ENCODE results near the gene RBMS1. TPM values are rescaled to one million over a fixed set of nuclear protein-coding genes. Genes with fewer than 3 reads are reported as not detected.

RBMS1 gene
- total and polyA plus RNA-seq, 2 donors (not counting 1 experiment from before 2014, with no cell fraction given) = 18.0 to 36.7 TPM

GRCh38 chr2:160431441-160431840, 62.2 kb downstream of the RBMS1 start:
- DNase-seq = peak; percentile 60
- Mint-ChIP-seq H3K9me3 (ENCODE audit: insufficient read depth) (no peaks in the 10 kb centered on the region), H3K27me3 (no peaks in the 10 kb centered on the region), H3K4me3 (no peak overlapping the region), H3K27ac (peak overlapping the region; percentile 1), H3K4me1 (peaks cover 35% of the 10 kb centered on the region)
- CTCF ChIA-PET = interaction anchor here (1.0 to 2.6 kb wide), 3 partner anchors 12 to 24 kb away, joined by 3 to 12 read pairs (median 4); no protein-coding TSS in a partner anchor
- POLR2A ChIA-PET = no interaction called here
- Histone ChIP-seq H3K4me3 (ENCODE audit: control extremely low read depth in 1 of 5, extremely low read depth in 1 of 5, insufficient read depth in 1 of 5, low read depth in 2 of 5, low read length in 4 of 5) (no peak overlapping the region), H3K36me3 (replicated peaks in 1 of 2; ENCODE audit: control extremely low read depth in 1 of 2, control insufficient read depth in 1 of 2, extremely low read depth in 1 of 2, insufficient read depth in 2 of 2, low read length in 1 of 2) (no peaks in the 10 kb centered on the region), H3K27ac (ENCODE audit: low read length in 2 of 2) (no peak overlapping the region), H2AFZ (ENCODE audit: insufficient read depth, low read depth, low read length, poor library complexity, severe bottlenecking) (no peak overlapping the region), H3K9ac (ENCODE audit: low read length) (no peak overlapping the region), H3K79me2 (ENCODE audit: control insufficient read depth, insufficient read depth, low read length) (no peaks in the 10 kb centered on the region), H3K9me3 (ENCODE audit: control extremely low read depth in 1 of 3, control insufficient read depth in 2 of 3, insufficient read depth in 1 of 3, low read length in 2 of 3) (no peaks in the 10 kb centered on the region), H4K20me1 (ENCODE audit: control insufficient read depth, insufficient read depth, low read length, poor library complexity, severe bottlenecking) (no peaks in the 10 kb centered on the region), H3K27me3 (replicated peaks in 1 of 4; ENCODE audit: control extremely low read depth in 1 of 4, control insufficient read depth in 3 of 4, insufficient read depth in 4 of 4, low read length in 3 of 4) (no peaks in the 10 kb centered on the region), H3K4me2 (replicated peaks; ENCODE audit: low read depth, low read length, poor library complexity, severe bottlenecking) (peak overlapping the region; percentile 35), H3K4me1 (ENCODE audit: control insufficient read depth in 2 of 2, insufficient read depth in 2 of 2, low read length in 2 of 2) (peaks cover 30 to 35% of the 10 kb centered on the region in 2 donors)
- ATAC-seq (ENCODE audit: low read depth) = peak; percentile 91
- intact Hi-C loops (cut with micrococcal nuclease) = no loop called here
- 64% methylated on average over 1 of the region's 1 CpG for WGBS (ENCODE audit: insufficient coverage)
- TF ChIP-seq EZH2 (IDR thresholded peaks at IDR 0.05; ENCODE audit: borderline replicate concordance, insufficient read depth, low read depth, low read length, poor library complexity, severe bottlenecking) (no peak), CTCF (IDR thresholded peaks at IDR 0.05) (no peak)

GRCh38 chr2:160430001-160430344, 63.6 kb downstream of the RBMS1 start:
- intact Hi-C loops (cut with micrococcal nuclease) = no loop called here
- Histone ChIP-seq H3K36me3 (replicated peaks in 1 of 2; ENCODE audit: control extremely low read depth in 1 of 2, control insufficient read depth in 1 of 2, extremely low read depth in 1 of 2, insufficient read depth in 2 of 2, low read length in 1 of 2) (no peaks in the 10 kb centered on the region), H3K27ac (ENCODE audit: low read length in 2 of 2) (no peak overlapping the region), H3K9ac (ENCODE audit: low read length) (no peak overlapping the region), H3K4me3 (ENCODE audit: control extremely low read depth in 1 of 5, extremely low read depth in 1 of 5, insufficient read depth in 1 of 5, low read depth in 2 of 5, low read length in 4 of 5) (no peak overlapping the region), H3K4me2 (replicated peaks; ENCODE audit: low read depth, low read length, poor library complexity, severe bottlenecking) (no peak overlapping the region), H3K27me3 (replicated peaks in 1 of 4; ENCODE audit: control extremely low read depth in 1 of 4, control insufficient read depth in 3 of 4, insufficient read depth in 4 of 4, low read length in 3 of 4) (no peaks in the 10 kb centered on the region), H3K4me1 (ENCODE audit: control insufficient read depth in 2 of 2, insufficient read depth in 2 of 2, low read length in 2 of 2) (peaks cover 30 to 35% of the 10 kb centered on the region in 2 donors), H3K9me3 (ENCODE audit: control extremely low read depth in 1 of 3, control insufficient read depth in 2 of 3, insufficient read depth in 1 of 3, low read length in 2 of 3) (no peaks in the 10 kb centered on the region), H2AFZ (ENCODE audit: insufficient read depth, low read depth, low read length, poor library complexity, severe bottlenecking) (peak overlapping the region; percentile 37), H3K79me2 (ENCODE audit: control insufficient read depth, insufficient read depth, low read length) (no peaks in the 10 kb centered on the region), H4K20me1 (ENCODE audit: control insufficient read depth, insufficient read depth, low read length, poor library complexity, severe bottlenecking) (no peaks in the 10 kb centered on the region)
- Mint-ChIP-seq H3K4me1 (peaks cover 35% of the 10 kb centered on the region), H3K27me3 (no peaks in the 10 kb centered on the region), H3K9me3 (ENCODE audit: insufficient read depth) (no peaks in the 10 kb centered on the region), H3K27ac (peak overlapping the region; percentile 32), H3K4me3 (no peak overlapping the region)
- ATAC-seq (ENCODE audit: low read depth) (no peak), DNase-seq (no peak)
- ChIA-PET CTCF (interaction anchor here (0.9 to 3.5 kb wide), 10 partner anchors 10 to 844 kb away, joined by 3 to 30 read pairs (median 10); no protein-coding TSS in a partner anchor), POLR2A (no interaction called here)
- no peak for TF ChIP-seq CTCF (IDR thresholded peaks at IDR 0.05)
- TF ChIP-seq EZH2 (IDR thresholded peaks at IDR 0.05; ENCODE audit: borderline replicate concordance, insufficient read depth, low read depth, low read length, poor library complexity, severe bottlenecking) = no peak
